K562 (cell line): Measurements from ENCODE around the gene TTC19. TPM values are rescaled to one million over a fixed set of nuclear protein-coding genes. Genes with fewer than 3 reads are reported as not detected.

Experiments
- ATAC-seq: fragments of 200-7000 bp; cut with Tn5 transposase; 3 replicates; pipeline ENCODE4 v1.9.1; 2020; ENCODE audit warnings: moderate library complexity
- BruUV-seq: library from RNA; stranded (reverse); fragments of 400-500 nt; replicated peaks from 2 replicates; lab custom pipeline; 2021; lab: Mats Ljungman, UMichigan
- CTCF ChIA-PET: fragments of 300-600 bp; formaldehyde crosslinking; extraction: SDS; loops from one replicate; lab custom pipeline; 2021; ENCODE audit warnings: low intra/inter-chr PET ratio; lab: Yijun Ruan, JAX
- POLR2A ChIA-PET: fragments of 300-600, 350-650 bp; sonication (Branson Sonifier 250); formaldehyde crosslinking; extraction: SDS; loops from one replicate; lab custom pipeline; 2021; ENCODE audit warnings: antibody characterized with exemption, inconsistent platforms; lab: Yijun Ruan, JAX
- DNase-seq, 4 experiments: peaks; one replicate each; pipeline versions ENCODE4 v3.0.0 to v3.0.0-alpha.2; 2011 to 2018; ENCODE audit warnings: low spot score in 3 of 4, mixed read lengths in 3 of 4; ENCODE audit errors: extremely low read depth in 1 of 4
- FAIRE-seq: peaks from 2 replicates; lab custom pipeline; 2011; peaks lifted over from hg19 to GRCh38; lab: Jason Lieb, UNC
- H2AFZ ChIP-seq: 2 replicates; pipeline ENCODE4 v1.6.0; 2011; ENCODE audit warnings: low read depth, low read length, control low read depth, inconsistent platforms
- H3K27ac ChIP-seq: fragments of 200-600 bp; 3 replicates; pipeline ENCODE4 v1.8.0; 2011; ENCODE audit warnings: low read depth, mild to moderate bottlenecking, control low read depth, inconsistent platforms, low read length, moderate library complexity, mixed read lengths; ENCODE audit errors: extremely low read depth
- H3K27me3 ChIP-seq, 2 experiments: fragments of 300-600 bp in 1 of 2; 2 replicates in 1 of 2; 3 replicates in 1 of 2; pipeline versions ENCODE4 v1.6.0 to v1.8.0; 2011; ENCODE audit warnings: inconsistent platforms in 2 of 2, low read length in 2 of 2, mild to moderate bottlenecking in 1 of 2, mixed read lengths in 1 of 2, moderate library complexity in 1 of 2; ENCODE audit not compliant: control insufficient read depth in 2 of 2, insufficient read depth in 2 of 2
- H3K36me3 ChIP-seq: fragments of 300-600 bp; 3 replicates; pipeline ENCODE4 v1.8.0; 2011; ENCODE audit warnings: mild to moderate bottlenecking, low read length, inconsistent platforms; ENCODE audit not compliant: control insufficient read depth, insufficient read depth
- H3K4me1 ChIP-seq, 2 experiments: fragments of 200-600 bp in 1 of 2; replicated peaks in 1 of 2; 2 replicates in 1 of 2; 3 replicates in 1 of 2; pipeline versions ENCODE4 v1.5.1 to v1.8.0; 2011; ENCODE audit warnings: inconsistent platforms in 2 of 2, low read length in 2 of 2, mild to moderate bottlenecking in 1 of 2, mixed read lengths in 1 of 2, moderate library complexity in 1 of 2; ENCODE audit not compliant: control insufficient read depth in 2 of 2, insufficient read depth in 2 of 2
- H3K4me2 ChIP-seq: 2 replicates; pipeline ENCODE4 v1.6.1; 2011; ENCODE audit warnings: low read length, control low read depth, inconsistent platforms, mixed read lengths; ENCODE audit not compliant: insufficient read depth
- H3K4me3 ChIP-seq: fragments of 200-600 bp; sonication (generic), shearing (Covaris generic); 2 replicates; pipeline ENCODE4 v1.5.1; 2016; ENCODE audit warnings: control low read depth, inconsistent platforms
- H3K79me2 ChIP-seq: fragments of 200-600 bp; 3 replicates; pipeline ENCODE4 v1.8.0; 2011; ENCODE audit warnings: low read length, inconsistent platforms; ENCODE audit not compliant: control insufficient read depth, insufficient read depth
- H3K9ac ChIP-seq, 2 experiments: 2 replicates each; pipeline versions ENCODE4 v1.6.0 to v1.6.1; 2011; ENCODE audit warnings: low read depth in 2 of 2, low read length in 2 of 2, control low read depth in 1 of 2, inconsistent platforms in 1 of 2, mild to moderate bottlenecking in 1 of 2, mixed read lengths in 1 of 2; ENCODE audit not compliant: insufficient read depth in 1 of 2
- H3K9me1 ChIP-seq: one replicate; pipeline ENCODE4 v1.6.0; 2011; ENCODE audit warnings: inconsistent platforms, mild to moderate bottlenecking, low read length, moderate library complexity; ENCODE audit not compliant: control insufficient read depth, insufficient read depth
- H3K9me3 ChIP-seq: replicated peaks from 2 replicates; pipeline ENCODE4 v1.5.1; 2011; ENCODE audit warnings: low read depth, low read length, inconsistent platforms; ENCODE audit not compliant: control insufficient read depth, insufficient read depth
- H4K20me1 ChIP-seq: replicated peaks from 2 replicates; pipeline ENCODE4 v1.6.1; 2011; ENCODE audit warnings: low read length, inconsistent platforms, mixed read lengths; ENCODE audit not compliant: control insufficient read depth, insufficient read depth
- DDX20 ChIP-seq: fragments of 450-650 bp; IDR thresholded peaks from 2 replicates; pipeline ENCODE4 v1.6.1; 2016; ENCODE audit warnings: missing genetic modification characterization, low read depth, mild to moderate bottlenecking, missing compliant biosample characterization, moderate library complexity
- ESRRB ChIP-seq: fragments of 250-450 bp; sonication (Bioruptor Pico); IDR thresholded peaks from 2 replicates; pipeline ENCODE4 v1.5.0; 2020; ENCODE audit warnings: mild to moderate bottlenecking, moderate library complexity, borderline replicate concordance
- HNRNPUL1 ChIP-seq: fragments of 200-400 bp; formaldehyde crosslinking; IDR thresholded peaks from 2 replicates; pipeline ENCODE4 v1.6.1; 2017; ENCODE audit warnings: low read length
- KLF6 ChIP-seq: fragments of 250-450 bp; sonication (Bioruptor Pico); IDR thresholded peaks from 2 replicates; pipeline ENCODE4 v1.4.0; 2020; ENCODE audit warnings: mild to moderate bottlenecking, moderate library complexity, borderline replicate concordance
- POLR2B ChIP-seq: fragments of 450-650 bp; IDR thresholded peaks from 2 replicates; pipeline ENCODE4 v1.6.1; 2018; ENCODE audit warnings: low read depth; ENCODE audit not compliant: partially characterized antibody
- PURB ChIP-seq: sonication (generic); formaldehyde crosslinking; IDR thresholded peaks from 2 replicates; pipeline ENCODE4 v1.9.0; 2021; ENCODE audit warnings: low read depth, mild to moderate bottlenecking, missing genetic modification reagents
- RBM17 ChIP-seq: fragments of 200-400 bp; formaldehyde crosslinking; IDR thresholded peaks from 2 replicates; pipeline ENCODE4 v1.6.1; 2017; ENCODE audit warnings: low read depth, mild to moderate bottlenecking, low read length, borderline replicate concordance
- SMARCE1 ChIP-seq: fragments of 450-650 bp; IDR thresholded peaks from 2 replicates; pipeline ENCODE4 v1.7.1; 2016; ENCODE audit warnings: mild to moderate bottlenecking
- SRSF3 ChIP-seq: fragments of 200-400 bp; formaldehyde crosslinking; IDR thresholded peaks from 2 replicates; pipeline ENCODE4 v1.6.1; 2016; ENCODE audit warnings: mild to moderate bottlenecking, low read length, moderate library complexity; ENCODE audit not compliant: insufficient read depth
- THRAP3 ChIP-seq: fragments of 450-650 bp; IDR thresholded peaks from 2 replicates; pipeline ENCODE4 v1.6.1; 2016; ENCODE audit warnings: mild to moderate bottlenecking, inconsistent platforms, borderline replicate concordance
- TRIM24 ChIP-seq, 2 experiments: fragments of 450-650 bp; IDR thresholded peaks; 2 replicates each; pipeline ENCODE4 v1.6.1; 2016
- ZBED1 ChIP-seq: IDR thresholded peaks from 2 replicates; pipeline ENCODE4 v1.6.1; 2014
- ZNF41 ChIP-seq: fragments of 250-450 bp; sonication (Bioruptor Pico); conservative IDR thresholded peaks from 2 replicates; pipeline ENCODE4 v1.4.0; 2020; ENCODE audit warnings: mild to moderate bottlenecking
- ZNF696 ChIP-seq: fragments of 250-450 bp; sonication (Bioruptor Pico); conservative IDR thresholded peaks from 2 replicates; pipeline ENCODE4 v1.4.0; 2020; ENCODE audit warnings: mild to moderate bottlenecking, moderate library complexity
- WGBS: fragments of 100-300 bp; shearing (Covaris generic); methylation state at CpG from one replicate; pipeline ENCODE4 v1.1.6; 2016; ENCODE audit warnings: low coverage, mixed read lengths; ENCODE audit not compliant: insufficient coverage; ENCODE audit errors: missing lambda C conversion rate; 5-methylcytosine and 5-hydroxymethylcytosine counted together
- in situ Hi-C: fragments of 300-500 bp; cut with MboI; formaldehyde crosslinking; loops from 4 replicates; pipeline ENCODE4 v1.15.0; 2018; ENCODE audit warnings: inconsistent platforms, mixed read lengths
- intact Hi-C: fragments of 100-400 bp; cut with micrococcal nuclease; formaldehyde crosslinking; loops from 2 replicates; pipeline ENCODE4 v1.14.2; 2022
- polyA plus RNA-seq, 8 experiments: library from polyadenylated mRNA; depleted of rRNA in 4 of 8; stranded (reverse) in 5 of 8; unstranded in 3 of 8; fragments of >200 nt; fragmentation: Nextera tagmentation in 2 of 8; fragmentation: Illumina TruSeq in 1 of 8; extraction: Ambion mirVana in 2 of 8; extraction: Trizol in 1 of 8; gene quantifications; 2 replicates each; pipeline versions ENCODE4 v1.2.1 to v1.2.3, GENCODE V29; 2011 to 2014; ENCODE audit warnings: inconsistent platforms in 1 of 8, missing spikeins in 1 of 8
- total RNA-seq, 7 experiments: library from RNA; depleted of rRNA in 6 of 7; stranded (reverse); fragments of >200 nt in 6 of 7; fragmentation: Illumina TruSeq in 2 of 7; extraction: Trizol in 2 of 7; gene quantifications; 2 replicates each; pipeline versions ENCODE4 v1.2.1 to v1.2.3, GENCODE V29; 2011 to 2021; ENCODE audit warnings: low replicate concordance in 1 of 7
- TF ChIP-seq, protein P1 (sequence below): sonication (generic); formaldehyde crosslinking; IDR thresholded peaks from 2 replicates; pipeline ENCODE4 v1.8.1; 2023; ENCODE audit warnings: missing genetic modification reagents, mild to moderate bottlenecking, borderline replicate concordance
- TF ChIP-seq, protein P2 (sequence below): sonication (generic); formaldehyde crosslinking; IDR thresholded peaks from 2 replicates; pipeline ENCODE4 v1.8.0; 2022; ENCODE audit warnings: missing genetic modification reagents, mild to moderate bottlenecking, borderline replicate concordance

The TTC19 gene
- total and polyA plus RNA-seq, 9 of the 15 experiments (the other 6 are each of a cell fraction or from before 2014, with no cell fraction given) = 8.1 to 60.8 (median 25.3) TPM

DNA sequence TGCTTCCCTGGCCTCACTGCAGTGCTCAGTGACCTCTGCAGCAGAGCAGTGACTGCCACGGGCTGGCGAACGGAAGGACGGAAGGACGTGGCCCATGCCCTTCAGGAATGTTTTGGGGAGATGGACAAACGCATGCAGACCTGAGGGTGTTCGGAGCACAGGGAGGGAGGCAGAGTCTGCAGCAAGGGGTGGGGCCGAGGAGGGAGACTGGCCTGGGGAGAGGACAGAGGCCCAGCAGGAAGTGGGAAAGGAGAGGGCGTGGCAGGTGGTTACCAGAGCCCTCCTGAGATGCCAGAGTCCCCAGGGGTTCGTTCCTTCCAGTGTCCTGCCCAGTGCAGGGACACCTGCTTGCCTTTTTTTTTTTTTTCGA is 32.8 kb upstream of the TTC19 start:
- H3K27me3 ChIP-seq = no peaks in the 10 kb centered on the region
- no peaks in the 10 kb centered on the region for H3K9me1 ChIP-seq
- H3K27ac ChIP-seq = no peak overlapping the region; the same call in 2 of the 3 replicates
- H3K4me3 ChIP-seq = no peak overlapping the region
- TF ChIP-seq, protein P1, sequence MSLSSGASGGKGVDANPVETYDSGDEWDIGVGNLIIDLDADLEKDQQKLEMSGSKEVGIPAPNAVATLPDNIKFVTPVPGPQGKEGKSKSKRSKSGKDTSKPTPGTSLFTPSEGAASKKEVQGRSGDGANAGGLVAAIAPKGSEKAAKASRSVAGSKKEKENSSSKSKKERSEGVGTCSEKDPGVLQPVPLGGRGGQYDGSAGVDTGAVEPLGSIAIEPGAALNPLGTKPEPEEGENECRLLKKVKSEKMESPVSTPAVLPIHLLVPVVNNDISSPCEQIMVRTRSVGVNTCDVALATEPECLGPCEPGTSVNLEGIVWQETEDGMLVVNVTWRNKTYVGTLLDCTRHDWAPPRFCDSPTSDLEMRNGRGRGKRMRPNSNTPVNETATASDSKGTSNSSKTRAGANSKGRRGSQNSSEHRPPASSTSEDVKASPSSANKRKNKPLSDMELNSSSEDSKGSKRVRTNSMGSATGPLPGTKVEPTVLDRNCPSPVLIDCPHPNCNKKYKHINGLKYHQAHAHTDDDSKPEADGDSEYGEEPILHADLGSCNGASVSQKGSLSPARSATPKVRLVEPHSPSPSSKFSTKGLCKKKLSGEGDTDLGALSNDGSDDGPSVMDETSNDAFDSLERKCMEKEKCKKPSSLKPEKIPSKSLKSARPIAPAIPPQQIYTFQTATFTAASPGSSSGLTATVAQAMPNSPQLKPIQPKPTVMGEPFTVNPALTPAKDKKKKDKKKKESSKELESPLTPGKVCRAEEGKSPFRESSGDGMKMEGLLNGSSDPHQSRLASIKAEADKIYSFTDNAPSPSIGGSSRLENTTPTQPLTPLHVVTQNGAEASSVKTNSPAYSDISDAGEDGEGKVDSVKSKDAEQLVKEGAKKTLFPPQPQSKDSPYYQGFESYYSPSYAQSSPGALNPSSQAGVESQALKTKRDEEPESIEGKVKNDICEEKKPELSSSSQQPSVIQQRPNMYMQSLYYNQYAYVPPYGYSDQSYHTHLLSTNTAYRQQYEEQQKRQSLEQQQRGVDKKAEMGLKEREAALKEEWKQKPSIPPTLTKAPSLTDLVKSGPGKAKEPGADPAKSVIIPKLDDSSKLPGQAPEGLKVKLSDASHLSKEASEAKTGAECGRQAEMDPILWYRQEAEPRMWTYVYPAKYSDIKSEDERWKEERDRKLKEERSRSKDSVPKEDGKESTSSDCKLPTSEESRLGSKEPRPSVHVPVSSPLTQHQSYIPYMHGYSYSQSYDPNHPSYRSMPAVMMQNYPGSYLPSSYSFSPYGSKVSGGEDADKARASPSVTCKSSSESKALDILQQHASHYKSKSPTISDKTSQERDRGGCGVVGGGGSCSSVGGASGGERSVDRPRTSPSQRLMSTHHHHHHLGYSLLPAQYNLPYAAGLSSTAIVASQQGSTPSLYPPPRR = no peak
- TF ChIP-seq THRAP3 (no peak), KLF6 (no peak), ZNF696 (CRISPR knock-in tag) (no peak), SMARCE1 (no peak), RBM17 (no peak), ZBED1 (no peak), HNRNPUL1 (no peak), DDX20 (tag) (no peak), PURB (CRISPR knock-in tag) (no peak), ESRRB (CRISPR knock-in tag) (no peak), ZNF41 (CRISPR knock-in tag) (no peak), TRIM24 (IDR thresholded peaks at IDR 0.05) (no peak), SRSF3 (no peak), POLR2B (no peak)
- TF ChIP-seq, protein P2, sequence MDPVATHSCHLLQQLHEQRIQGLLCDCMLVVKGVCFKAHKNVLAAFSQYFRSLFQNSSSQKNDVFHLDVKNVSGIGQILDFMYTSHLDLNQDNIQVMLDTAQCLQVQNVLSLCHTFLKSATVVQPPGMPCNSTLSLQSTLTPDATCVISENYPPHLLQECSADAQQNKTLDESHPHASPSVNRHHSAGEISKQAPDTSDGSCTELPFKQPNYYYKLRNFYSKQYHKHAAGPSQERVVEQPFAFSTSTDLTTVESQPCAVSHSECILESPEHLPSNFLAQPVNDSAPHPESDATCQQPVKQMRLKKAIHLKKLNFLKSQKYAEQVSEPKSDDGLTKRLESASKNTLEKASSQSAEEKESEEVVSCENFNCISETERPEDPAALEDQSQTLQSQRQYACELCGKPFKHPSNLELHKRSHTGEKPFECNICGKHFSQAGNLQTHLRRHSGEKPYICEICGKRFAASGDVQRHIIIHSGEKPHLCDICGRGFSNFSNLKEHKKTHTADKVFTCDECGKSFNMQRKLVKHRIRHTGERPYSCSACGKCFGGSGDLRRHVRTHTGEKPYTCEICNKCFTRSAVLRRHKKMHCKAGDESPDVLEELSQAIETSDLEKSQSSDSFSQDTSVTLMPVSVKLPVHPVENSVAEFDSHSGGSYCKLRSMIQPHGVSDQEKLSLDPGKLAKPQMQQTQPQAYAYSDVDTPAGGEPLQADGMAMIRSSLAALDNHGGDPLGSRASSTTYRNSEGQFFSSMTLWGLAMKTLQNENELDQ (CRISPR knock-in tag) = no peak
- H2AFZ ChIP-seq = no peak overlapping the region; the same call in 1 of the 2 replicates
- no peaks in the 10 kb centered on the region for H3K9me3 ChIP-seq
- H3K36me3 ChIP-seq = peaks cover 9% of the 10 kb centered on the region; the same call in 2 of the 3 replicates
- no TSS peak for BruUV-seq
- FAIRE-seq (no peak), DNase-seq (peak in 1 of 4 experiments; percentile 21), ATAC-seq (peak; percentile 76)
- peak overlapping the region; percentile 43 for H3K4me2 ChIP-seq
- 40% methylated on average over 4 of the region's 11 CpGs for WGBS
- ChIA-PET CTCF (no interaction called here), POLR2A (no interaction called here)
- no peaks in the 10 kb centered on the region for H4K20me1 ChIP-seq
- peak overlapping the region in 1 of 2 experiments; percentile 77; a peak in 2 of 4 replicates for H3K9ac ChIP-seq
- H3K79me2 ChIP-seq = peaks cover 51% of the 10 kb centered on the region
- in situ Hi-C loops = loop anchor here (25.0 kb wide), 1 partner anchor 705 kb away; the partner anchor contains the start of gene PMP22
- H3K4me1 ChIP-seq = peaks cover 23 to 43% of the 10 kb centered on the region in 2 experiments
- intact Hi-C loops = no loop called here
